Activated naive CD4-positive, alpha-beta T cell treated with anti-CD3 and anti-CD28 coated beads, Interleukin-2, amount 50 U/mL, for 72 hours (primary cell): ENCODE data around the gene SMYD3. TPM values are rescaled to one million over a fixed set of nuclear protein-coding genes. Genes with fewer than 3 reads are reported as not detected.

ENCODE experiments used
- ATAC-seq, 2 donors: fragments of 150-1000 bp; cut with Tn5 transposase; 2 replicates each; pipeline ENCODE4 v1.10.0; 2021; ENCODE audit warnings: mild to moderate bottlenecking in 2 of 2, moderate library complexity in 2 of 2
- DNase-seq, 2 donors: peaks; one replicate each; pipeline ENCODE4 v3.0.0; 2021 to 2022; ENCODE audit warnings: low spot score in 2 of 2
- H3K27ac Mint-ChIP-seq, 2 donors: one replicate each; pipeline ENCODE4 v1.8.0; 2022; ENCODE audit warnings: mild to moderate bottlenecking in 2 of 2, mixed read lengths in 2 of 2
- H3K36me3 Mint-ChIP-seq, 2 donors: one replicate each; pipeline ENCODE4 v1.8.0; 2022; ENCODE audit warnings: mixed read lengths in 2 of 2
- H3K9me3 Mint-ChIP-seq, 2 donors: one replicate each; pipeline ENCODE4 v1.8.0; 2022; ENCODE audit warnings: mixed read lengths in 2 of 2
- total RNA-seq, 2 donors: library from RNA; stranded (reverse); gene quantifications; one replicate each; pipeline ENCODE4 v1.2.3, GENCODE V29; 2022

SMYD3 gene
- total RNA-seq, 2 donors from 2014 or later = 18.5 to 30.1 TPM

DNA sequence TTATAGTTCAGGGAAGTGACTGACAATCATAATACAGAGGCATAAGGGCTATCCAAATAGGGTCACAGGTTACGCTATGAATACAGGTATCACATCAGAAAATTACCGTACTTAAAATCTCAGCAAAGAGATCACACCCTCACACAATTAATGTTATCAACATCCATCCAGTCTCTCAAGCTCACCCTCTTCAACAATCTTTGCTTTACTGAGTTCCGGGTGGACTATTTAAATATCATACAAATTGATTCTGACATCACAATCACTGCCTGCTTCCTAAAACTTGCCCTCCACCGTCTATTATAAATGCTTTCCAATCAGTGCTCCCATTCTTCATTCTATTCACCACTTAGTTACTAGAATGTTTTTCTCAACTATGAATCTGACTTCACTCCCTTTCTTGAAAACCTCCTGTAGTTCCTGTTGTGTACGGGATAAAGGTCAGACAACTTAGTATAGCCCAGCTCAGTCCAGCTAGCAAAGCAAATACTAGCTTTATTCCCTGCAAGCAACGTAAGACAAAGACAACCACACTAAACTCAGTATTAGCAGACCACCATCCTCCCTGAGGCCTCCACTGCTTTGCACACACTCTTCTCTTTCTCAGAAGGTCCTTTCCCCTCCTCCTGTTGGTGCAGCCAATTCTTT is 398.7 kb downstream of the SMYD3 start:
- no peaks in the 10 kb centered on the region for H3K36me3 Mint-ChIP-seq
- ATAC-seq = no peak

DNA sequence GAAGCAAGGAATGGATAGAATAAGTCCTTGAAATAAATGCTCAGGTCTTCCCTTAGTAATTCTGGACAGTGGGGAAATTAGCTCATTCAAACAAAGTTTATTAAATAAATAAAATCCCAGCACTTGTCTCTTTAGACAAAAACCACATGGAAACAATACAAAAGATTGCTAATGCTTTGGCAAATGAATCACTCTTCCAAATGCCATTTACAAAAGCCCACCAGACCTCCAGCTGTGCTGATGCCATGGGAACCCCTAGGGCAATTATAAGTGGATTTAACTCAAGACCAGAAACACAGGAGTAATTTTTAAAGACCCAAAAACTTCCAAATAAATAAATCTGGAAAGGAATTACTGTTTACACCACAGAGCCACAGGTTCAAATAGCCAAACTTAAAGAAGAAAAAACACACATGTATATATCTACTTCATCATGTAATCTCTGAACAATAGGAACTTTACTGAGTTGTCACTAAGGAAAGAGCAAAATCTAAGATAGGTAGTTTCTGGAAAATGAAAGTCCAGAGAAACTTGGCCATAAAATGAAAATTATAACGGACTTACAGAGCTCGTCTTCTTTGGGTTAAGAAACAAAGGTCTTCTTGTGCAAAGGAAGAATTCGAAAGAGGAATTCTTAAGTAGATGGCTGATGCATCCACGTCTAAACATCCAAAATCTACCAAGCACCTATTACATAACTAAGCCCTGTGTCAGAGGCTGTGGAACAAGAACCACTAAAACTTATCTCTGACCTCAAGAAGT is 399.4 kb downstream of the SMYD3 start:
- ATAC-seq (no peak), DNase-seq (no peak)
- no peaks in the 10 kb centered on the region for H3K36me3 Mint-ChIP-seq
- H3K9me3 Mint-ChIP-seq = no peaks in the 10 kb centered on the region
- no peak overlapping the region for H3K27ac Mint-ChIP-seq

More for the DNA sequence above, 398.7 kb downstream of the SMYD3 start:
- no peak for DNase-seq
- no peak overlapping the region for H3K27ac Mint-ChIP-seq
- no peaks in the 10 kb centered on the region for H3K9me3 Mint-ChIP-seq

DNA sequence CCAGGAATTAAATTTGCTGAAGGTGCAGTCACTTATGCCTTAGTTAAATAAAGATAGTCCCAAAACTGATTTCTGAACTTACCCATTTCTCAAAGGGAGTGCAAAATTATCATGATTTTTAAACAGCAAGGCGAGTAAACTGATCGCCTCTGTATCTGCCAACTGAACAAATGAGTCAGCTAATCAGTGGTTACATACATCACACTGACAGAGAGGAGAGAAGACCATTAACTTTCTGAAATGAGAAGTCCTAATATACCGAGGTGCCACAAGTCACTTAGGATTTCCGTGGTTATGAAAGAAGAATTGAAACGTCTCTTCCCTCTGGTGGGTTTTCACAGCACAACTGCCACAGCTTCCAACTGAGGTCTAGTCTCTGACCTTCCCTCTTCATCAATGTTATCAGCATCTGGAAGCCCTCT is 400.7 kb downstream of the SMYD3 start:
- DNase-seq (no peak), ATAC-seq (no peak)
- Mint-ChIP-seq H3K27ac (no peak overlapping the region), H3K36me3 (peaks cover 0 to 6% of the 10 kb centered on the region in 2 donors), H3K9me3 (no peaks in the 10 kb centered on the region)

DNA sequence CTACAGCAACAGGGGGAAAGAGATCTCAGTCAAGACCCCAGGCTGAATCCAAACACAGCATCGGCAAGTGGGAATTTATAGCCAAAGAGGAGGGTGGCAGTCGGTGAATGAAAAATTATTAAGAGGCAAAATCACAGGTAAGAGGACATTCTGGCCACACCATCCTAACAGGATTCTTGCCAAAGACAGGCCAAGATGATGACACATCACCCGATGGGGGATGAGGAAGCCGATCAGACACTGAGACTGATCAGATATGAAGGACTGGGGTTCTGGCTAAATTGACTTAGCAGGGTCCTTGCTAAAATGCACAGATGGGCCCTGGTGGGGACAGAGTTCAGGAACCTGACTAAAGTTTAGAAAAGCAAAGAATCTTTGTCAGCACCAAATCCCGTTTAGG is 402.2 kb downstream of the SMYD3 start:
- Mint-ChIP-seq H3K9me3 (no peaks in the 10 kb centered on the region), H3K27ac (no peak overlapping the region), H3K36me3 (peaks cover 0 to 6% of the 10 kb centered on the region in 2 donors)
- ATAC-seq (no peak), DNase-seq (no peak)

DNA sequence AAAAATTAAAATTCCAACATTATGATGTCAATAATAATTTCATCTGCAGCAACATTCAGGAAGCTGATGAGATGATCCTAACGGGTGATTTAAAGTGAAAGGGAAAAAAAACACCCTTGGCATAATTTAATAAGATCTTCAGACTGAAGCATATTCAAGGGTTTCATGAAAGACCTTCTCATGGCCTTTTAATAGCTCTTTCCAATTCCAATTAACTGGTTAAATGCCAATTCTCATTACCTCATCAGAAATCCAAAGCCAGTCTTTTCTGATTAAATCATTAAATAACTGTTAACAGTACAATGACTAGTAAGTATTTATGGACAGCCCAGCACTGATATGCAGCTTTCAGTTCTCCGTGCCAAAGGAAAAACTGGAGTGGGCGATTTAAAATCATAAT is 407.5 kb downstream of the SMYD3 start:
- H3K27ac Mint-ChIP-seq = no peak overlapping the region
- H3K36me3 Mint-ChIP-seq = peaks cover 0 to 15% of the 10 kb centered on the region in 2 donors
- H3K9me3 Mint-ChIP-seq = peaks cover 0 to 7% of the 10 kb centered on the region in 2 donors
- DNase-seq (no peak), ATAC-seq (no peak)

DNA sequence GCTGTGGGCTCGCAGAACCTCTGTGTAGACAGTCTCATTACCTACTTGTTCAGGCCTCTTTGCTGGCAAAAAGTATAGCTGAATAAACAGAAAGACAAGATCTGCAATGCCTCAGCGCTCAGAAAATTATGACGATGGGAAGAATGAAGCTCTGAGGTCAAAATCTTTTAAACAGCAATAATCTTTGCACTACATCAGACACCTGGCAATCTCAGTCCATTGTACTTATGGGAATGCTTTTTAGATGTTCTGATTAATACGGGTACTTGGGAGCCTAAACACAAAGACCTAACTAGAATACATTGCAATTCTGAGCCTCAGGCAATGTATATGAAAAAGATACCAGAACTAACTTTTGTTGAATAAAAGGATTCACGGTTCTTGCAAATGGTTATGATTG is 410.7 kb downstream of the SMYD3 start:
- no peak for ATAC-seq
- H3K36me3 Mint-ChIP-seq = peaks cover 0 to 16% of the 10 kb centered on the region in 2 donors

DNA sequence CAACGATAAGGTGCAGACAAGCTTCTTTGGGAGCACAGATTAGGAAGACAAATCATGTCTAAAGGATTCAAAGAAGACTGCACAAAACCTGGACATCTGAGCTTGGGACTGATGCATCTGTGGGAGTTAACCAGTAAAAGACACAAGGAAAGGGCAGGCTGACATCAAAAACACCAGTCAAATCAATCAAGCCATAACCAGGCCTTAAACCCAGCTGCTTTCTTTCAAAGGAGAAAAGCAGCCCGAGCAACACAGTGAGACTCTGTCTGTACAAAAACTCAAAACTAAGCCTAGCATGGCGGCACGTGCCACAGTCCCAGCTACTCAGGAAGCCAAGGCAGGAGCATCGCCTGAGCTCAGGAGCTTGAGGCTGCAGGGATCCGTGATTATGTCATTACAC is 411.6 kb downstream of the SMYD3 start:
- peaks cover 0 to 20% of the 10 kb centered on the region in 2 donors for H3K36me3 Mint-ChIP-seq
- H3K9me3 Mint-ChIP-seq = peaks cover 0 to 7% of the 10 kb centered on the region in 2 donors
- no peak overlapping the region for H3K27ac Mint-ChIP-seq
- DNase-seq (no peak), ATAC-seq (no peak)

More for the DNA sequence above, 410.7 kb downstream of the SMYD3 start:
- H3K27ac Mint-ChIP-seq = no peak overlapping the region
- DNase-seq = no peak
- peaks cover 0 to 7% of the 10 kb centered on the region in 2 donors for H3K9me3 Mint-ChIP-seq

DNA sequence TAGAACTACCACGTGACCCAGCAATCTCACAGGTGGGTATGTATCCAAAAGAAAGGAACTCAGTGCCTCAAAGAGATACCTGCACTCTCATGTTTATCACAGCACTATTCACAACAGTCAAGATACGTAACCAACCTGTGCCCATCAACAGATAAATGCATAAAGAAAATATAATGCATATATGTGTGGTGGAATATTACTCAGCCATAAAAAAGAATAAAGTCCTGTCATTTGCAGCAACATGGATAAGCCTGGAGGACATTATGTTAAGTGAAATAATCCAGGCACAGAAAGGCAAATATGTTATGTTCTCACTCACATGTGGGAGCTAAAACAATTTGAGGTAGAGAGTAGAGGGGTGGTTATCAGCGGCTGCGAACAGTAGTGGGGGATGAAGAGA is 413.8 kb downstream of the SMYD3 start:
- Mint-ChIP-seq H3K36me3 (peaks cover 0 to 20% of the 10 kb centered on the region in 2 donors), H3K9me3 (peaks cover 0 to 7% of the 10 kb centered on the region in 2 donors), H3K27ac (no peak overlapping the region)
- DNase-seq = no peak
- no peak for ATAC-seq

DNA sequence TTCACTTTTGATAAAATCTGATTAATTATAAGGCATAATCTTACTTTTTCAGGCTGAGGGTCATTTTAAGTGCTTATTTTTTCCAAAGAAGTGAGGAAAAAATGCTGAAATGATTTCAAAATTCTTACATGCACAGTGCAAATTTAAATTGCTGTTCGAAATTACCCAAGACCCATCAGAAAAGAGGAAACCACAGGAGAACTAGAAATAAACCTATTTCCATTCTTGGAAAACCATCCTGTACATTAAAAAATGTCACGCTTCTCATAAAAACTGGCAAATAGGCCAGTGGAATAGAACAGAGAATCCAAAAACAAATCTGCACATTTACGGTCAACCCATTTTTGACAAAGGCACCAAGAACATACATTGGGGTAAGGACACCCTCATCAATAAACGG is 414.9 kb downstream of the SMYD3 start:
- Mint-ChIP-seq H3K9me3 (peaks cover 0 to 9% of the 10 kb centered on the region in 2 donors), H3K27ac (no peak overlapping the region), H3K36me3 (peaks cover 6 to 26% of the 10 kb centered on the region in 2 donors)
- DNase-seq (no peak), ATAC-seq (no peak)

DNA sequence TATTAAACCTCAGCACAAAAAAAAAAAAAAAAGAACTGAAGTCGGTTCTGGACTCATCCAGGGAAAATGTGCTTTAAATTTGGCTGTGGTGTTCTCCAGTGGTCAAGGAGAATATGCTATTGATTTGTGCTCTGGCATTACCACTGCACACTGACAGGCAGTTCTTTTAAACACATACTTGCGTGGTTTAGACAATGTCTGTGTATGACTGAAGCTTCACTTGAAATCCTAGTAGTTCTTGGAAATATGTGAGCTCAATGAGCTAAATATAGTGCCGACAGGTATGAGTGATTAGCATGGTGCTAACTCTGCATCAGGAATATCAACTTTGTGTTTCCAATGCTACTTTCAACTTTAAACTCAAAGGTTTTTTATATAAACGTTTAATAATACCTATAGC is 415.6 kb downstream of the SMYD3 start:
- peaks cover 8 to 31% of the 10 kb centered on the region in 2 donors for H3K36me3 Mint-ChIP-seq
- ATAC-seq = peak in 1 of 2 donors; percentile 28
- no peak for DNase-seq
- H3K27ac Mint-ChIP-seq = no peak overlapping the region
- peaks cover 0 to 14% of the 10 kb centered on the region in 2 donors for H3K9me3 Mint-ChIP-seq

DNA sequence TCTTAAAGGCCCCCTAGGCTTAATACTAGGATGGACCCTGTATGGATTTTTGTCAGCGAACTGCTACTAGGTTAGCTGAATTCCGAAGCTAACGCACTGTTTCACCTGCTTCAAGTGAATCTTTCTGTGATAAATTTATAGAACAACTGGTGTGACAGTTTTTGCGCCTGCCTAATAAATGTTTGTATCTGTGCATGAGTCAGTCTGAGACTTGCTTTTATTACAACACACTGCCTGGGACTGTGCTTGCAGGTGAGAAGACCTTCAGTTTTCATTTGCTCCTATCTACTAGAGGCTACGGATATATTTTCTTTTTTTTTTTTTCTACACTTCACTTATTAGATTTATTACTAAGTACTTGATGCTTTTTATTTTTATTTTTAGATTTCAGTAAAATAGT is 420.9 kb downstream of the SMYD3 start:
- H3K9me3 Mint-ChIP-seq = peaks cover 5 to 21% of the 10 kb centered on the region in 2 donors
- peaks cover 19 to 21% of the 10 kb centered on the region in 2 donors for H3K36me3 Mint-ChIP-seq
- no peak overlapping the region for H3K27ac Mint-ChIP-seq
- DNase-seq = no peak
- ATAC-seq = no peak

DNA sequence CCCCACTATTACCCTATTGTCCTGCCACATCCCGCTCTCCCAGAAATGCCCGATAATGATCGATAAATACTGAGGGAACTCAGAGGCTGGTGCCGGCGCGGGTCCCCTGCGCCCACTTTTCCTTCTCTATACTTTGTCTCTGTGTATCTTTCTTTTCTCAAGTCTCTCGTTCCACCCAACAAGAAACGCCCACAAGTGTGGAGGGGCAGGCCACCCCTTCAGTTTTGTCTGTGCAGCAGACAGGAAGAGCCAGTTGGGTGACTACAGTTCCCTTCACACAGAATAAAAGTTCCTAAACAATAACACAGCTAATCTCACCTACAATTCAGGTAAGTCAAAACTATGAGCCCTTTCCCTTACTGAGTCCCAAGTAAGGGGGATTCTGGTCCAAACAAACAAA is 423.7 kb downstream of the SMYD3 start:
- peaks cover 5 to 21% of the 10 kb centered on the region in 2 donors for H3K9me3 Mint-ChIP-seq
- no peak overlapping the region for H3K27ac Mint-ChIP-seq
- H3K36me3 Mint-ChIP-seq = peaks cover 17 to 19% of the 10 kb centered on the region in 2 donors
- DNase-seq (no peak), ATAC-seq (no peak)

DNA sequence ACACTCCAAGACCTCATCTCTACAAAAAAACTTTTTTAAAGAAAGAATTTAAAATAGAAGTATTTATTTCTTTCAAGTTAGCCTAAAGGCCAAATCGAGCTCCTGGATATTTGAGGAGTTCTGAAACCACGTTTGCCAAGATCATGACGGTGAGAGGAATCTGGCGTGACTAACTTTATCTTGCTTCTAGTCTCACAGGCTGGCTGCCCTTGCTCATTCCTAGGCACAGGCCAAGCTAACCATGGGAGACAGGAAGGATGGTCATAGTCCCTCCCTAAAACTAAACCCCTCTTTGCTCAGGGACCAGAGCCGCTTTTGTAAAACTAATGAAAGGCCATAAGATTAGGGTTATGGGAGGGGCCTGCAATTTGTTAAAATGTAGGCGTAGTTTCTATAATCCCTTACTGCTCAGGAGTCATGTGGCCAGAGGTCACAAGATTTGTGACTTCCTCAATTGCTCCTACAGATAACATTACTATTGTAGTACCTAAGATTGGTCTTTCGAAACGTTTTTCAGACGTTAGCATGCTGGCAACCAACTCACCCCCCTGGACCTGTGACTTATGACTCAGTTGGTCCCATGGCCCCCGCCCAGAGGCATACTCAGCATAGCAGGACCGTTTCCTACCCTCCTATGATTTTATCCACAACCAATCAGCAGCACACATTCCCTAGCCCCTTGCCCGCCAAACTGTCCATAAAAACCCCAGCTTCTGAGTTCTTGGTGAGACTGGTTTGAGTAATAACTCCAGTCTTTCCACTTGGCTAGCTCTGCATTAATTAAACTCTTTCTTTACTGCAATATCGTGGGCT is 425.0 kb downstream of the SMYD3 start:
- Mint-ChIP-seq H3K36me3 (peaks cover 11 to 13% of the 10 kb centered on the region in 2 donors), H3K9me3 (peaks cover 5 to 18% of the 10 kb centered on the region in 2 donors), H3K27ac (no peak overlapping the region)
- DNase-seq (no peak), ATAC-seq (no peak)

DNA sequence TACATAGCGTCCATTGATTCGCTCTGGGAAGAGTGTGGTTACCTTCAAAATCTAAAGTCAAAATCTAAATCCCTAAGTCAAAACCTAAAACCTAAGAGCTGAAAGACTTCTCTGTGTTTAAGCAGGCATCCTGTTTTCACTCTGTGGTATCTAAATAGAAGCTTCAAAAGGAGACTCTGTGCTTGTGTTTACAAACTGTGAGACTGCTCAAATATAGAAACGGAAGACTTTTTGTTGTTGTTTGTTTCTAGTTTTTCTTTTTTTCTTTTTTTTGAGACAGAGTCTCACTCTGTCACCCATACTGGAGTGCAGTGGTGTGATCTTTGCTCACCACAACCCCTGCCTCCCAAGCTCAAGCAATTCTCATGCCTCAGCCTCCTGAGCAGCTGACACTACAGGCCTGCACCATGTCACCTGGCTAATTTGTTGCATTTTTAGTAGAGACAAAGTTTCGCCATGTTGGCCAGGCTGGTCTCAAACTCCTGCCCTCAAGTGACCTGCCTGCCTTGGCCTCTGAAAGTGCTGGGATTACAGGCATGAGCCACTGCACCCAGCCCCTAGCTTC is 425.9 kb downstream of the SMYD3 start:
- Mint-ChIP-seq H3K9me3 (peaks cover 5 to 14% of the 10 kb centered on the region in 2 donors), H3K36me3 (peaks cover 6 to 11% of the 10 kb centered on the region in 2 donors), H3K27ac (no peak overlapping the region)
- DNase-seq (no peak), ATAC-seq (no peak)

DNA sequence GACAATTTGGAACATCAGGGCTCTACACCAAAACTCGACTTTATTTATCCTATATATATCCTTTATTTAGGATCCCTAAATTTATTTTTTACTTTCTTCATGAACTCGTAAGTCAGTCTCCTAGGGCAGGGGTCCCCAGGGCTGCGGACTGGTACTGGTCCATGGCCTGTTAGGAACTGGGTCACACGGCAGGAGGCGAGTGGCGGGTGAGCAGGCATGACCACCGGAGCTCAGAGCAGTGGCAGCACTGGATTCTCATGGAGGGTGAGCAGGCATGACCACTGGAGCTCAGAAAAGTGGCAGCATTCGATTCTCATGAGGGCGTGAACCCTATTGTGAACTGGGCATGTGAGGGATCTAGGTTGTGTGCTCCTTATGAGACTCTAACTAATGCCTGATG is 427.0 kb downstream of the SMYD3 start:
- ATAC-seq (no peak), DNase-seq (no peak)
- peaks cover 5 to 13% of the 10 kb centered on the region in 2 donors for H3K9me3 Mint-ChIP-seq
- H3K27ac Mint-ChIP-seq = no peak overlapping the region
- peaks cover 7 to 11% of the 10 kb centered on the region in 2 donors for H3K36me3 Mint-ChIP-seq

DNA sequence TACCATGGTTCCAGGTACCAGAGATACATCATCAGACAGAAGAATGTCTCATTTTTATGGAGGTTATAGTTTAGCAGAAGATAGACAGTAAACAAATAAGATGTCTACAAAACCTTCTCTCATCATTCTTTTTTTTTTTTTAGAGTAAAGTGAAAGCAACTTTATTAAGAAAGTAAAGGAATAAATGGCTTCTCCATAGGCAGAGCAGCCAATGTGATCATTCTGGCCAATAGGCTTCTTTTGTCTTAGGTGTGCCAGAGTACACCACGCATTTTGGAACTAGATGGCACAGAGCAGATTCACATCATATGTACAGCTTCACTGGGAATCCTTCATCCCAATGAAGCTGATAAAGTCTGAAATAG is 428.2 kb downstream of the SMYD3 start:
- no peak for ATAC-seq

More for the DNA sequence above, 428.2 kb downstream of the SMYD3 start:
- no peak for DNase-seq
- no peak overlapping the region for H3K27ac Mint-ChIP-seq
- H3K36me3 Mint-ChIP-seq = peaks cover 10 to 11% of the 10 kb centered on the region in 2 donors
- peaks cover 5 to 17% of the 10 kb centered on the region in 2 donors for H3K9me3 Mint-ChIP-seq
